Astrocyte (in vitro differentiated cells and primary cell): ENCODE measurements around the gene STX11.

Source experiments
- CTCF ChIP-seq: IDR thresholded peaks from 2 replicates; pipeline ENCODE4 v1.5.1; 2011; ENCODE audit warnings: low read depth, mild to moderate bottlenecking, inconsistent platforms, low read length, moderate library complexity; ENCODE audit not compliant: insufficient read depth
- EZH2 ChIP-seq: IDR thresholded peaks from 2 replicates; pipeline ENCODE4 v1.6.1; 2012; ENCODE audit warnings: mild to moderate bottlenecking, low read length, inconsistent platforms; ENCODE audit not compliant: insufficient read depth

GRCh38 chr6:144232176-144232831 is 82.0 kb downstream of the STX11 start:
- TF ChIP-seq CTCF, result no peak
- TF ChIP-seq EZH2, result no peak
